Osteoblast (primary cell): ENCODE data around the gene ANTKMT. TPM values are rescaled to one million over a fixed set of nuclear protein-coding genes. Genes with fewer than 3 reads are reported as not detected.

Experiments used
- DNase-seq: peaks from one replicate; pipeline ENCODE4 v3.0.0; 2011; ENCODE audit warnings: low spot score, mixed read lengths; ENCODE audit not compliant: insufficient read length; ENCODE audit errors: missing footprints
- H2AFZ ChIP-seq: 2 replicates; pipeline ENCODE4 v1.6.0; 2011; ENCODE audit warnings: mild to moderate bottlenecking, low read length
- H3K27ac ChIP-seq: 2 replicates; pipeline ENCODE4 v1.5.1; 2011; ENCODE audit warnings: mild to moderate bottlenecking, low read depth, low read length, moderate library complexity
- H3K27me3 ChIP-seq: 2 replicates; pipeline ENCODE4 v1.6.0; 2012; ENCODE audit warnings: mild to moderate bottlenecking, control low read depth, inconsistent platforms, low read length, moderate library complexity; ENCODE audit not compliant: insufficient read depth
- H3K36me3 ChIP-seq: 2 replicates; pipeline ENCODE4 v1.5.1; 2011; ENCODE audit warnings: mild to moderate bottlenecking, low read length, control low read depth, moderate library complexity; ENCODE audit not compliant: insufficient read depth
- H3K4me1 ChIP-seq: 2 replicates; pipeline ENCODE4 v1.5.1; 2011; ENCODE audit warnings: mild to moderate bottlenecking, low read length, control low read depth, moderate library complexity; ENCODE audit not compliant: insufficient read depth
- H3K4me2 ChIP-seq: 2 replicates; pipeline ENCODE4 v1.6.0; 2011; ENCODE audit warnings: mild to moderate bottlenecking, low read length; ENCODE audit not compliant: insufficient read depth
- H3K4me3 ChIP-seq: fragments of 200-600 bp; sonication (generic); 3 replicates; pipeline ENCODE4 v1.5.1; 2012; ENCODE audit warnings: mild to moderate bottlenecking, low read length, inconsistent platforms; ENCODE audit not compliant: insufficient read depth
- H3K79me2 ChIP-seq: 2 replicates; pipeline ENCODE4 v1.6.0; 2012; ENCODE audit warnings: mild to moderate bottlenecking, low read length, control low read depth, inconsistent platforms; ENCODE audit not compliant: insufficient read depth
- H3K9me3 ChIP-seq: 2 replicates; pipeline ENCODE4 v1.5.1; 2011; ENCODE audit warnings: low read depth, low read length, control low read depth
- H4K20me1 ChIP-seq: 2 replicates; pipeline ENCODE4 v1.6.0; 2012; ENCODE audit warnings: mild to moderate bottlenecking, low read length, control low read depth; ENCODE audit not compliant: insufficient read depth
- CTCF ChIP-seq: IDR thresholded peaks from 2 replicates; pipeline ENCODE4 v1.5.1; 2011; ENCODE audit warnings: mild to moderate bottlenecking, low read depth, low read length, moderate library complexity; ENCODE audit errors: extremely low read depth
- total RNA-seq: library from RNA; depleted of rRNA; stranded (reverse); fragments of >200 nt; gene quantifications from 2 replicates; pipeline ENCODE4 v1.2.3, GENCODE V29; 2012

ANTKMT gene
- total RNA-seq, 1 donor: 21.7 TPM

DNA sequence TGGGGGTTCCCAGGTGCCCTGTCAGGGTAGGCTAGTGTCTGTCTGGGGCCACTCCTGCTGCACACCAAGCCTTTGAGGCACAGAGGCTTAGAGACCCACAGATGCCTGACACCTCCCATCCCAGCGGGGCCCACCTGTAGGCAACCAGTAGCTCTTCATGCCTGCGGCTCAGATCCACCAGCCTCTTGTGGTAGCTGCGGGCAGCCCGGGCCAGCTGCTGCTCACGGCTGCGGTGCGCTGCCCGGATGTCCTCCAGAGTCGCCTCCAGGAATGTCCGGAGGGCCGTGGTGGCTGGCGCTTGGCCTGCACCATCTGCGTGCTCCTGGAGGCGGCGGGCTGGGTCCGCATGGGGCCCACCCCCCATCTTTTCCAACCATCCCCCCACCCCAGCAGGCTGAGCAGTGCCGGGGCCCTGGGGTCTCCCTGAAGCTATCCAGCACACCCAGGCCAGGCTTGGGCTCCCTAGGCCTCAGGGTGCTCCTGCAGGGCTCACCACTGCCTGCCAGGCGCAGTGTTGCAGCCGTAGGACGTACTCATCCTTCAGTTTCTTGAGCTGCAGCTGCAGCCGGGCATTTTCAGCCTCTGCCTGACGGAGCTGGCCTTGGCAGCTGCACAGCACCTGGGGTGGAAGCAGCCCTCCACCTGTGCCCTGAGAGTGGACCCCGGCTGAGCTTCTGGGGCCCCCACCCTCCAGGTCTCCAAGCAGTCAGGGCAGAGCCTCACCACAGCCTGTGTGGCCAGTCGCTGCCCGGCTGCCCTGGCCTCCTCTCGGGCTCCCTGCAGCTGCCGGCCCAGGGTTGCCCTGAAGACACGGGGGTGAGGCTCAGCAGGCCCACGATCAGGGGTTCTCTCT lies 3.5 kb downstream of the ANTKMT start:
- no peaks in the 10 kb centered on the region for H3K36me3 ChIP-seq
- H3K9me3 ChIP-seq: no peaks in the 10 kb centered on the region
- no peaks in the 10 kb centered on the region for H3K27me3 ChIP-seq
- H3K4me2 ChIP-seq: no peak overlapping the region
- H3K4me3 ChIP-seq: no peak overlapping the region
- peaks cover 7% of the 10 kb centered on the region for H4K20me1 ChIP-seq
- no peak for TF ChIP-seq CTCF
- H2AFZ ChIP-seq: no peak overlapping the region
- H3K27ac ChIP-seq: no peak overlapping the region
- H3K79me2 ChIP-seq: no peaks in the 10 kb centered on the region
- DNase-seq: no peak
- H3K4me1 ChIP-seq: peaks cover 16% of the 10 kb centered on the region

GRCh38 chr16:725041-725376 lies 4.1 kb downstream of the ANTKMT start:
- Histone ChIP-seq H3K4me3 (no peak overlapping the region), H3K27me3 (no peaks in the 10 kb centered on the region), H3K27ac (no peak overlapping the region), H3K79me2 (no peaks in the 10 kb centered on the region), H3K36me3 (no peaks in the 10 kb centered on the region), H3K4me1 (peaks cover 14% of the 10 kb centered on the region), H2AFZ (no peak overlapping the region), H4K20me1 (peaks cover 7% of the 10 kb centered on the region), H3K4me2 (no peak overlapping the region), H3K9me3 (no peaks in the 10 kb centered on the region)
- no peak for DNase-seq
- no peak for TF ChIP-seq CTCF

DNA sequence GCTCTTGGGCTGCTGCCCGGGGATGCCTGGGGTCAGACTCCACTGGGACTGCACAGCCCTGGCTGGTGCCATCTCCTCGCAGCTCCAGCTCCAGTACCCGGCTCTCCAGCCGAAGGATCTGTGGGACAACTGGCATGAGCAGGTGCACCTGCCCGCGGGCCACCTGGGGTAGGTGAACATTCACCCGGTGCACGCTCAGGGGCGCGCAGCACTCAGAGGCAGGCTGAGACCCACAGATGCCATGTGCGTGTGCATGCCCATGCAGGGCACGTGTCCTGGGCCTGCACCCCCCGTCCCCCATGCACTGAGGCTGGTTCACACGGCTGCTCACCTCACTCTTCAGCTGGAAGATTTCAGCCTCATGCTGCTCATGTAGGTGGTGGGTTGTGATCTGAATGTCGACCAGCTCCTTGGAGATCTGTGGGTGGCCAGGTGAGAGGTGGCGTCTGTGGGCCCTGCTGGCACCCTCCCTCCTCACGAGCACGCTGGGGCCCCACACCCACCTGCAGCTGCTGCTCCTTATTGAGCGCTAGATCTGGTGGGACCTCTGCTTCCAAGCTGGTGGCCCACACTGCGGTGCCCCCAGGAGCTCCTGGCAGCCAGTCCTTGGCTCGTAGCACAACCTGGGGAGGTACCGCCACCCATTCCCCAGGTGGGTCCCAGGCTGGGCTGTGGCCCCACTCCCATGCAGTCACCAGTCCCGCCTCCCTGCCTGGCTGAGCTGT lies 4.7 kb downstream of the ANTKMT start:
- no peaks in the 10 kb centered on the region for H3K27me3 ChIP-seq
- no peak overlapping the region for H3K27ac ChIP-seq
- H3K9me3 ChIP-seq: no peaks in the 10 kb centered on the region
- H3K4me1 ChIP-seq: peaks cover 8% of the 10 kb centered on the region
- no peak for DNase-seq
- no peak for TF ChIP-seq CTCF
- H4K20me1 ChIP-seq: peaks cover 7% of the 10 kb centered on the region
- H2AFZ ChIP-seq: no peak overlapping the region
- H3K79me2 ChIP-seq: no peaks in the 10 kb centered on the region
- no peaks in the 10 kb centered on the region for H3K36me3 ChIP-seq
- no peak overlapping the region for H3K4me3 ChIP-seq
- H3K4me2 ChIP-seq: no peak overlapping the region

- Histone ChIP-seq H3K79me2 (no peaks in the 10 kb centered on the region), H3K9me3 (no peaks in the 10 kb centered on the region), H3K4me3 (no peak overlapping the region), H3K27me3 (no peaks in the 10 kb centered on the region), H4K20me1 (peaks cover 7% of the 10 kb centered on the region), H2AFZ (no peak overlapping the region), H3K4me2 (no peak overlapping the region), H3K4me1 (peaks cover 8% of the 10 kb centered on the region), H3K36me3 (no peaks in the 10 kb centered on the region), H3K27ac (no peak overlapping the region)
- no peak for TF ChIP-seq CTCF
- no peak for DNase-seq
These were observed 5.2 kb downstream of the ANTKMT start for GRCh38 chr16:726188-726437.
